Measurements from ENCODE around the gene CENPX.
A peak's percentile ranks its signal among the peaks of the same experiment; 100 is the strongest.

The CENPX gene

DNA sequence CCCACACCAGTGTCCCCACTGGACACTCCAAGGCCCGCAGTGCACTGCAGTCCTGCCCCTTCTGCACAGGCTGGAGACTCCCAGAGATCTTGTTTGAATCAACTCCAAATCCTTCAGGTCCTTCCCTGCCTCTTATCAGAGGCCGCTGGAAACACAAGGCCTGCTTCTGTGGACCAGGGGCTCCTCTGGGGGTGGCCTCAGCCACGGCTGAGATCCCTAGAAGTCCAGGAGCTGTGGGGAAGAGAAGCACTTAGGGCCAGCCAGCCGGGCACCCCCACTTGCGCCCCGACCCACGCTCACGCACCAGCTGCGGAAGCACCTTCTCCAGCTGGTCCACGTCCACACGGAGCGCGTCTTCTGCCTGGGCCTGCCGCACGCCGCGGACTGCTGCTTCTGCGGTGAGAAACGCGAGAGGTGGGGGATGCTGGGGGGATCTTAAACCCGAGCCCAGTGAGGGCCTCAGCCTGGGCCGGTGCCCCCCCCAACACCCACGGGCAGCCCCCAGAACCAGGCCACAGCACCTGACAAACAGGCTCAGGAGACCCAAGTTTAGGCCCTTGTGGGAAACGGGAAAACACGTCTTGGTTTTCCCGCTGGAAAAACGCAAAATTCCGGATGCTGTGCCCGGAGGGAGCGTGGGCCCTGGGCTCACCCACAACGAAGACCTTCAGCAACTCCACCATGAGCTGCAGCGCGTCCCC, 3.5 kb downstream of the CENPX start:
- Histone ChIP-seq H3K4me1 (ENCODE audit: control insufficient read depth in 5 of 5, insufficient read depth in 5 of 5, low read length in 5 of 5) (peaks cover 6 to 32% (median 27%) of the 10 kb centered on the region in 5 donors), H3K27me3 (ENCODE audit: control insufficient read depth in 5 of 5, insufficient read depth in 4 of 5, low read length in 5 of 5) (peaks cover 0 to 2% (median 0%) of the 10 kb centered on the region in 5 donors), H3K4me3 (ENCODE audit: low read depth in 1 of 5, low read length in 5 of 5) (no peak overlapping the region), H3K9ac (ENCODE audit: low read length in 5 of 5) (peak overlapping the region in 1 of 5 donors; percentile 81), H3K27ac (ENCODE audit: low read depth, low read length) (no peak overlapping the region), H3K36me3 (ENCODE audit: control insufficient read depth in 5 of 5, insufficient read depth in 5 of 5, low read length in 5 of 5) (peaks cover 0 to 22% (median 11%) of the 10 kb centered on the region in 5 donors), H3K9me3 (ENCODE audit: control insufficient read depth in 5 of 5, low read length in 5 of 5) (no peaks in the 10 kb centered on the region)

DNA sequence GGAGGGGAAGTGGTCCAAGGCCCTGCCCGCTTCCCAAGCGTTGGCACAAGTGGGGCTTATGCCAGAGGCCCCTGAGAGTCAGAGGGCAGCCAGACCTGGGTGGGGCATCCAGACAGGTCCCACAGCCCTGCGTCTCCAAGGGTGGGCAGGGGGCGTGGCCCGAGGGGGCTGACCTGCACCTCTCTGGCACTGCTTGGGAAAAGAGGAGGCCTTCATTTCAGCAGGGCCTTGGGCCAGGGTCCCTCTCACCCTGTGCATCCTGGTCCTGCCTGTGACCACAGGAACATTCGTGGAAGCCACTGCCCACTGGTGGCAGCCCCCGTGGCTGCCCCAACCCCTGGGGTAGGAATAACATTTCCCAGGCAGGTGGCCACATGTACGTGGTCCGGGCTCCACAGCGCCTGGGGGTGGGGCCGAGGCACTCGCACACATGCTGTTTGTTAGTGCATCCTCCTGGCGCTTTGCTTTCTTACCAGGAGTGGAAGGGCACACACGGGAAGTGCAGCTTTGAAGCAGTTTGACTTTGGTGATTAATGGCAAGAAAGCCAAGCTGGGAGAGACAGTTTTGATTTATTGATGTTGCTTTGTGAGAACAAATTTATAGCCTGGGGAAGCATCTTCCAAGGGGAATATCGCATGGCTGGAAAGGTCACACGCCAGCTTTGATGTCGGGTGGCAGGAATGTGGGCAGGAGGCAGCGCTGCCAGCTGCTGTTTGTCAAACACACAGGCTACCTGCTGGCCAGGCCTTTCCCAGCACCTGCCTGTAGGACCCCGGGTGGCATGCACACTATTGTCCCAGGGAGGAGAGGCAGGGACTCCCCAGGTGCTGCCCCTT, 4.3 kb downstream of the CENPX start:
- peaks cover 0 to 2% (median 0%) of the 10 kb centered on the region in 5 donors for H3K27me3 ChIP-seq (ENCODE audit: control insufficient read depth in 5 of 5, insufficient read depth in 4 of 5, low read length in 5 of 5)
- no peak overlapping the region for H3K27ac ChIP-seq (ENCODE audit: low read depth, low read length)
- no peaks in the 10 kb centered on the region for H3K9me3 ChIP-seq (ENCODE audit: control insufficient read depth in 5 of 5, low read length in 5 of 5)
- H3K9ac ChIP-seq (ENCODE audit: low read length in 5 of 5) = no peak overlapping the region
- H3K4me3 ChIP-seq (ENCODE audit: low read depth in 1 of 5, low read length in 5 of 5) = no peak overlapping the region
- peaks cover 0 to 22% (median 11%) of the 10 kb centered on the region in 5 donors for H3K36me3 ChIP-seq (ENCODE audit: control insufficient read depth in 5 of 5, insufficient read depth in 5 of 5, low read length in 5 of 5)
- peaks cover 6 to 24% (median 19%) of the 10 kb centered on the region in 5 donors for H3K4me1 ChIP-seq (ENCODE audit: control insufficient read depth in 5 of 5, insufficient read depth in 5 of 5, low read length in 5 of 5)

- Histone ChIP-seq H3K9me3 (ENCODE audit: control insufficient read depth in 5 of 5, low read length in 5 of 5) (no peaks in the 10 kb centered on the region), H3K27ac (ENCODE audit: low read depth, low read length) (no peak overlapping the region), H3K4me1 (ENCODE audit: control insufficient read depth in 5 of 5, insufficient read depth in 5 of 5, low read length in 5 of 5) (peaks cover 6 to 22% (median 18%) of the 10 kb centered on the region in 5 donors), H3K27me3 (ENCODE audit: control insufficient read depth in 5 of 5, insufficient read depth in 4 of 5, low read length in 5 of 5) (peaks cover 0 to 2% (median 0%) of the 10 kb centered on the region in 5 donors), H3K9ac (ENCODE audit: low read length in 5 of 5) (no peak overlapping the region), H3K36me3 (ENCODE audit: control insufficient read depth in 5 of 5, insufficient read depth in 5 of 5, low read length in 5 of 5) (peaks cover 0 to 22% (median 11%) of the 10 kb centered on the region in 5 donors), H3K4me3 (ENCODE audit: low read depth in 1 of 5, low read length in 5 of 5) (no peak overlapping the region)
Measured at GRCh38 chr17:82017612-82018151, 5.0 kb downstream of the CENPX start.

GRCh38 chr17:82016875-82017459, 5.7 kb downstream of the CENPX start:
- Histone ChIP-seq H3K4me1 (ENCODE audit: control insufficient read depth in 5 of 5, insufficient read depth in 5 of 5, low read length in 5 of 5) (peaks cover 5 to 15% (median 12%) of the 10 kb centered on the region in 5 donors), H3K9ac (ENCODE audit: low read length in 5 of 5) (no peak overlapping the region), H3K4me3 (ENCODE audit: low read depth in 1 of 5, low read length in 5 of 5) (no peak overlapping the region), H3K36me3 (ENCODE audit: control insufficient read depth in 5 of 5, insufficient read depth in 5 of 5, low read length in 5 of 5) (peaks cover 0 to 28% (median 11%) of the 10 kb centered on the region in 5 donors), H3K9me3 (ENCODE audit: control insufficient read depth in 5 of 5, low read length in 5 of 5) (no peaks in the 10 kb centered on the region), H3K27ac (ENCODE audit: low read depth, low read length) (no peak overlapping the region), H3K27me3 (ENCODE audit: control insufficient read depth in 5 of 5, insufficient read depth in 4 of 5, low read length in 5 of 5) (peaks cover 0 to 2% (median 0%) of the 10 kb centered on the region in 5 donors)

GRCh38 chr17:82016061-82016874, 6.4 kb downstream of the CENPX start:
- no peak overlapping the region for H3K4me3 ChIP-seq (ENCODE audit: low read depth in 1 of 5, low read length in 5 of 5)
- no peak overlapping the region for H3K9ac ChIP-seq (ENCODE audit: low read length in 5 of 5)
- peaks cover 0 to 35% (median 18%) of the 10 kb centered on the region in 5 donors for H3K36me3 ChIP-seq (ENCODE audit: control insufficient read depth in 5 of 5, insufficient read depth in 5 of 5, low read length in 5 of 5)
- no peak overlapping the region for H3K27ac ChIP-seq (ENCODE audit: low read depth, low read length)
- H3K27me3 ChIP-seq (ENCODE audit: control insufficient read depth in 5 of 5, insufficient read depth in 4 of 5, low read length in 5 of 5) = peaks cover 0 to 2% (median 0%) of the 10 kb centered on the region in 5 donors
- no peaks in the 10 kb centered on the region for H3K9me3 ChIP-seq (ENCODE audit: control insufficient read depth in 5 of 5, low read length in 5 of 5)
- peaks cover 3 to 8% (median 5%) of the 10 kb centered on the region in 5 donors for H3K4me1 ChIP-seq (ENCODE audit: control insufficient read depth in 5 of 5, insufficient read depth in 5 of 5, low read length in 5 of 5)

- H3K27ac ChIP-seq (ENCODE audit: low read depth, low read length) = no peak overlapping the region
- peaks cover 0 to 5% (median 3%) of the 10 kb centered on the region in 5 donors for H3K4me1 ChIP-seq (ENCODE audit: control insufficient read depth in 5 of 5, insufficient read depth in 5 of 5, low read length in 5 of 5)
- H3K36me3 ChIP-seq (ENCODE audit: control insufficient read depth in 5 of 5, insufficient read depth in 5 of 5, low read length in 5 of 5) = peaks cover 0 to 43% (median 20%) of the 10 kb centered on the region in 5 donors
- no peak overlapping the region for H3K4me3 ChIP-seq (ENCODE audit: low read depth in 1 of 5, low read length in 5 of 5)
- H3K9me3 ChIP-seq (ENCODE audit: control insufficient read depth in 5 of 5, low read length in 5 of 5) = no peaks in the 10 kb centered on the region
- H3K27me3 ChIP-seq (ENCODE audit: control insufficient read depth in 5 of 5, insufficient read depth in 4 of 5, low read length in 5 of 5) = peaks cover 0 to 2% (median 0%) of the 10 kb centered on the region in 5 donors
- H3K9ac ChIP-seq (ENCODE audit: low read length in 5 of 5) = no peak overlapping the region
Measured at GRCh38 chr17:82015311-82015971, 7.2 kb downstream of the CENPX start.

- Histone ChIP-seq H3K9me3 (ENCODE audit: control insufficient read depth in 5 of 5, low read length in 5 of 5) (no peaks in the 10 kb centered on the region), H3K9ac (ENCODE audit: low read length in 5 of 5) (no peak overlapping the region), H3K27ac (ENCODE audit: low read depth, low read length) (no peak overlapping the region), H3K4me1 (ENCODE audit: control insufficient read depth in 5 of 5, insufficient read depth in 5 of 5, low read length in 5 of 5) (peaks cover 0 to 3% (median under 1%) of the 10 kb centered on the region in 5 donors), H3K36me3 (ENCODE audit: control insufficient read depth in 5 of 5, insufficient read depth in 5 of 5, low read length in 5 of 5) (peaks cover 0 to 43% (median 20%) of the 10 kb centered on the region in 5 donors), H3K27me3 (ENCODE audit: control insufficient read depth in 5 of 5, insufficient read depth in 4 of 5, low read length in 5 of 5) (peaks cover 0 to 2% (median 0%) of the 10 kb centered on the region in 5 donors), H3K4me3 (ENCODE audit: low read depth in 1 of 5, low read length in 5 of 5) (no peak overlapping the region)
Measured at GRCh38 chr17:82014971-82015310, 7.7 kb downstream of the CENPX start.

GRCh38 chr17:82014432-82014831, 8.2 kb downstream of the CENPX start:
- Histone ChIP-seq H3K27me3 (ENCODE audit: control insufficient read depth in 5 of 5, insufficient read depth in 4 of 5, low read length in 5 of 5) (peaks cover 0 to 2% (median 0%) of the 10 kb centered on the region in 5 donors), H3K36me3 (ENCODE audit: control insufficient read depth in 5 of 5, insufficient read depth in 5 of 5, low read length in 5 of 5) (peaks cover 0 to 44% (median 20%) of the 10 kb centered on the region in 5 donors), H3K4me3 (ENCODE audit: low read depth in 1 of 5, low read length in 5 of 5) (no peak overlapping the region), H3K9me3 (ENCODE audit: control insufficient read depth in 5 of 5, low read length in 5 of 5) (no peaks in the 10 kb centered on the region), H3K27ac (ENCODE audit: low read depth, low read length) (no peak overlapping the region), H3K4me1 (ENCODE audit: control insufficient read depth in 5 of 5, insufficient read depth in 5 of 5, low read length in 5 of 5) (peaks cover 0 to 2% (median 0%) of the 10 kb centered on the region in 5 donors), H3K9ac (ENCODE audit: low read length in 5 of 5) (no peak overlapping the region)
